Small intestine (tissue), 7 donors: ENCODE data around the gene ARHGAP24. TPM values are rescaled to one million over a fixed set of nuclear protein-coding genes. Genes with fewer than 3 reads are reported as not detected.

Experiments
- DNase-seq, 2 donors: peaks; one replicate each; pipeline versions ENCODE4 v3.0.0 to v3.0.0-alpha.2; 2013
- FAIRE-seq: peaks from 2 replicates; lab custom pipeline; 2012; peaks lifted over from hg19 to GRCh38; lab: Jason Lieb, UNC
- H3K27ac ChIP-seq, 3 donors: one replicate each; pipeline ENCODE4 v1.5.1; 2013; ENCODE audit warnings: low read length in 2 of 3, mild to moderate bottlenecking in 2 of 3, control low read depth in 1 of 3, inconsistent platforms in 1 of 3, low read depth in 1 of 3, moderate library complexity in 1 of 3
- H3K27me3 ChIP-seq, 3 donors: one replicate each; pipeline ENCODE4 v1.6.1; 2013; ENCODE audit warnings: low read length in 3 of 3, inconsistent platforms in 1 of 3; ENCODE audit not compliant: control insufficient read depth in 3 of 3, insufficient read depth in 3 of 3
- H3K36me3 ChIP-seq, 3 donors: one replicate each; pipeline ENCODE4 v1.6.1; 2013; ENCODE audit warnings: low read length in 3 of 3, inconsistent platforms in 1 of 3, low read depth in 1 of 3, mild to moderate bottlenecking in 1 of 3, moderate library complexity in 1 of 3; ENCODE audit not compliant: control insufficient read depth in 3 of 3, insufficient read depth in 2 of 3
- H3K4me1 ChIP-seq, 3 donors: one replicate each; pipeline ENCODE4 v1.6.1; 2013; ENCODE audit warnings: low read length in 2 of 3, inconsistent platforms in 1 of 3, low read depth in 1 of 3, mild to moderate bottlenecking in 1 of 3, moderate library complexity in 1 of 3; ENCODE audit not compliant: control insufficient read depth in 3 of 3, insufficient read depth in 2 of 3
- H3K4me3 ChIP-seq, 3 donors: one replicate each; pipeline ENCODE4 v1.5.1; 2013; ENCODE audit warnings: low read length in 3 of 3, control low read depth in 1 of 3, inconsistent platforms in 1 of 3, low read depth in 1 of 3, mild to moderate bottlenecking in 1 of 3, moderate library complexity in 1 of 3
- H3K9me3 ChIP-seq, 2 donors: one replicate each; pipeline ENCODE4 v1.6.1; 2013; ENCODE audit warnings: low read depth in 1 of 2, low read length in 1 of 2; ENCODE audit not compliant: control insufficient read depth in 2 of 2, insufficient read depth in 1 of 2
- WGBS, 3 donors: extraction: QIAGEN DNeasy Blood & Tissue Kit; methylation state at CpG; one replicate each; pipeline ENCODE4 v1.1.7; 2013; 5-methylcytosine and 5-hydroxymethylcytosine counted together
- polyA plus RNA-seq, 4 donors: library from polyadenylated mRNA; stranded (reverse) in 3 of 4; unstranded in 1 of 4; fragments of 200-250 nt in 3 of 4; fragments of 120-200 nt in 1 of 4; gene quantifications; one replicate each; pipeline versions ENCODE4 v1.2.1 to v1.2.3, GENCODE V29; 2013
- donor health status: healthy with polysubstance abuse.
- donor health status: control.
- donor health status: control.
- donor health status: Bipolar disorder and iron deficiency.
- donor health status: healthy.

ARHGAP24 gene
- polyA plus RNA-seq, 4 donors = 1.1 to 4.0 (median 3.8) TPM

DNA sequence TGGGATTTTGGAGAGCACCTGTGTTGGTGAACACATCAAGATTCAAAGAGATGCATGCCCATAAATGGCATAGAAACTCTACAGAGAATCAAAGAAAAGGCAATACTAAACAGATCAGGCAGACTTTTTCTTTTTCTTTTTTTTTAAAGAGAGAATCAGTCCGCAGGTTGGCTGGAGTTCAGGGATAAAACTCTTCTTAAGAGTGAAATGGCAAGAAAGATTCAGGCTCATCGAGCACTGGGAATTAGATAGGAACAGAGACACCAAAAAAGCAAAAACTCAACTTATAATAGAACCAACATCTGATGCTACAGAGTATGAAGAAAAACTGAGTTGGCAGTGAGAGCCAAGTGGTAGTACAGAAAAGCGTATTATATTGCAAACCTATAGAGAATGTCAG lies 314.3 kb downstream of the ARHGAP24 start:
- H3K9me3 ChIP-seq = no peaks in the 10 kb centered on the region
- FAIRE-seq (no peak), DNase-seq (no peak)
- H3K4me3 ChIP-seq = no peak overlapping the region
- peaks cover 0 to 5% (median 3%) of the 10 kb centered on the region in 3 donors for H3K4me1 ChIP-seq
- WGBS, 3 donors = 85 to 95% (median 88%) methylated on average over 3 of the region's 3 CpGs
- no peaks in the 10 kb centered on the region for H3K27me3 ChIP-seq
- no peak overlapping the region for H3K27ac ChIP-seq
- H3K36me3 ChIP-seq = no peaks in the 10 kb centered on the region

DNA sequence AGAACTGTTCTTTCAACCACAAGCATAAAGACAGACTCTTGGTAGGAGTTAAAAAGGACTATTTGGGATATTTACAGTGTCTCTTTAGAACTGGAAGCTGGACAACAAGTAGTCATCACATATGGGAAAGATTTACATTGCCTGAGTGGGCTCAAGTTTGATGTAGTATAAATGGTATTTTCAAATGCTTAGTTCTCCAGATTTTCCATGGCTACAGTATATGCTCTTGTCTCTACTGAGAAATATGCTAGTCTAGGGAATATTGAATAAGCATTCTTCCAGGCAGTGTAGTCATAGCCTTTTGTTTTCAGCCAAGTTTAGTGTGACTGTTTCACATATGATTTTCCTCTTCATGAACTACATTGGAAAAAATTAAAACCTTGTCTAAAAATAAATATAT lies 315.6 kb downstream of the ARHGAP24 start:
- FAIRE-seq (no peak), DNase-seq (peak in 1 of 2 donors; percentile 20)
- no peaks in the 10 kb centered on the region for H3K27me3 ChIP-seq
- peak overlapping the region in 1 of 3 donors; percentile 10 for H3K27ac ChIP-seq
- H3K4me3 ChIP-seq = no peak overlapping the region
- peaks cover 0 to 5% (median 3%) of the 10 kb centered on the region in 3 donors for H3K4me1 ChIP-seq
- no peaks in the 10 kb centered on the region for H3K9me3 ChIP-seq
- H3K36me3 ChIP-seq = no peaks in the 10 kb centered on the region

DNA sequence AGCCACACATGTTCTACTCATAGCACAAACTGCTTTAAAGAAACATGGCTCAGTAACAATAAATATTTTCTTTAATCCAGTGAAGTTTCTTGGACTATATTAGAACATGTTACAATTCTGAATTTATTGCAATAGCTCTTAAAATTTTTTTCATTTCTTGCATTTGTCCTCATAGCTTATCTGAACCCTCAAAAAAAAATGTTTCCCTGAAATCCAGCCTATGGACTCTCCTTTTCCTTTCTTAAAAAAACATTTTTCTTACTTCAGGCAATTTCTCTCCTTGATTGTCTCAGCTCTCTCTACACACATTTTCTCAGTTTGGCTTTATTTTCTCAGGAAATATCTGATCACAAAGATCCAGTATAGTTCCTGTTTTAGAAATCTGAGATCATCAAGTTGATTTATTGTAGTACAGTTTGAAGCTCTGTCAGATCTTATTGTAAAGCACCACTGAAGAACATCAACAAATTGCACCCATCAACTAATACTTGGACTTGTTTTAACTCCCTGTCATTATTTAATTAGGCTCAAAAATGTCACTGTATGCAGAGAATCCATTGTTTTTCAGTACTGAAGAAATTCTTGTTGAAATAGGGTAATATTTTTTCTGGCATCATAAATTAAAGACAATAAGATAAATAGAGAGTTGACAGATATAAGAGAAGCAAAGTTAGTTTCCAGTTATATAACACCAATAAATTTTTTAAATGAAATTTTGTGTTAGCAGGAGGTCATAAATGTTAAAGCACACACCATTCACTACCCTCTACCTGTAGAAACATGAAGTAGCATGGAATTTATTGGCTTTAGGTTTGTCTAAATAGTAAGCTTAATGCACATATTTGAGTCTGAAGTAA lies 317.7 kb downstream of the ARHGAP24 start:
- FAIRE-seq = no peak
- Histone ChIP-seq H3K27ac (no peak overlapping the region), H3K27me3 (no peaks in the 10 kb centered on the region), H3K36me3 (no peaks in the 10 kb centered on the region), H3K4me1 (peaks cover 0 to 5% (median 0%) of the 10 kb centered on the region in 3 donors), H3K9me3 (no peaks in the 10 kb centered on the region), H3K4me3 (no peak overlapping the region)
- no peak for DNase-seq

DNA sequence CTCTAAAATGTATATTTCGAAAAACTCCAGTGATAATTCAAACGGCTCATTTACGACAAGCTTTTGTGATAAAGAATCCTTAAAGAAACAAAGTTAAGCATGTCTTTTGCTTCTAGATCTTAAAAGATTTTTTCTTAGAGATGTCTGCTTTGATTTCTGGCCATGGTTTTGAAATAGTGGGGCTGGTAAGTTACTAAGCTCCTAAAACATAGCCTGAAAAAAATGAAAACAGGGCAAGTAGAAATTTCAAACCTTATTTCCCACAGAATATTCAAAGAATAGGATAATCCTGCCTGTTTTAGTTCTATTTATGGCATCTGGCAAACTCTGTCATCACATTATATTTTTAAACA lies 318.3 kb downstream of the ARHGAP24 start:
- FAIRE-seq (no peak), DNase-seq (no peak)
- no peaks in the 10 kb centered on the region for H3K9me3 ChIP-seq
- peaks cover 0 to 5% (median 0%) of the 10 kb centered on the region in 3 donors for H3K4me1 ChIP-seq
- no peaks in the 10 kb centered on the region for H3K36me3 ChIP-seq
- H3K27me3 ChIP-seq = no peaks in the 10 kb centered on the region
- no peak overlapping the region for H3K27ac ChIP-seq
- no peak overlapping the region for H3K4me3 ChIP-seq
- WGBS, 3 donors = 53 to 65% (median 57%) methylated on average over 3 of the region's 3 CpGs

DNA sequence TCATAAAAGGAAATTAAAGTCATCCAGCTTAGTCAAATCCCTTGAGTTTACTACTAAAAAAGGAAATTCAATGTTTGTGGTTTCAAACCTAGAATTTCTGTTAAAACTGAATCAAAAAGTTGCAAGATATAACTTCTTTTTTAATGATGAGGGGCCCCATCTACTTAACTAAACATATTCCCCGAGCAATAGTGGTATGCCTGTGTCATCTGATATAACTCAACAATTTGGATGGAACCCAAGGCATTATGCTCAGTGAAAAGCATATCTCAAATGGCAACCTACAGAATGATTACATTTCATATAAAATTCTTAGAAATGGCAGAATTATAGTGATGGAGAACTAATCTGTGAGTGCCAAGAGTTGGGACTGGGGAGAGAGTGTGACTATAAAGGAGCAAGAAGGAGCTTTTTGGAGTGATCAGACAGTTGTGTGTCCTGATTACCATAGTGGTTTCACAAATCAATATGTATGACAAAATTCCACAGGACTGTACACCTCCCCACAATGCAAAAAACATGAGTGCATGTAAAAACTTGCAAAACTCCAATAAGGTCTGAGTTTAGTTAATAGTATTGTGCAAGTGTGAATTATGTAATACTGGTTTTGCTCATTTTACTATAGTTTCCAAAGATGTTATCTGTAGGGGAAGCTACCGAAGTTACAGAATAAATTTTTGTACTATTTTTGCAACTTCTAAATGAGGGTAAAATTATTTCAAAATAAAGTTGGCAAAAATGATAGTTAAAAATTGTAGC lies 323.2 kb downstream of the ARHGAP24 start:
- no peak overlapping the region for H3K27ac ChIP-seq
- no peak for FAIRE-seq
- no peak overlapping the region for H3K4me3 ChIP-seq
- H3K4me1 ChIP-seq = no peaks in the 10 kb centered on the region
- 86 to 90% (median 88%) methylated on average over 2 of the region's 2 CpGs for WGBS, 3 donors
- no peaks in the 10 kb centered on the region for H3K36me3 ChIP-seq
- peaks cover 0 to 4% of the 10 kb centered on the region in 2 donors for H3K9me3 ChIP-seq
- no peak for DNase-seq
- H3K27me3 ChIP-seq = no peaks in the 10 kb centered on the region

DNA sequence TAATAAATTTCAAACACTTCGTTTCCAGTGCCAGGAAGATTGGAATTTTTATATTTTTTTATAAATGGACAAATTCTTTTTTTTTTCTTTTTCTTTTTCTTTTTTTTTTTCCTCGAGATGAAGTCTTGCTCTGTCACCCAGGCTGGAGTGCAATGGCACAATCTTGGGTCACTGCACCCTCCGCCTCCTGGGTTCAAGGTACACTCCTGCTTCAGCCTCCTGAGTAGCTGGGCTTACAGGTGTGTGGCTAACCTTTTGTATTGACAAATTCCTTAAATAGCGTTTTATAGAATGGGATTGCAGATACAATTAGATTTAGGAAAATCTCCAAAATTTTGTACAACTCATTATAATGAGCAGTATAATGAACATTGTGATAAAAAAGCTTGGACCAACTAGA lies 328.9 kb downstream of the ARHGAP24 start:
- Histone ChIP-seq H3K9me3 (peaks cover 0 to 3% of the 10 kb centered on the region in 2 donors), H3K4me3 (no peak overlapping the region), H3K36me3 (no peaks in the 10 kb centered on the region), H3K27ac (no peak overlapping the region), H3K4me1 (peaks cover 0 to 3% (median 0%) of the 10 kb centered on the region in 3 donors), H3K27me3 (no peaks in the 10 kb centered on the region)
- DNase-seq = peak; percentile 55 to 68
- no peak for FAIRE-seq
- 22 to 63% (median 27%) methylated on average over 4 of the region's 4 CpGs for WGBS, 3 donors

DNA sequence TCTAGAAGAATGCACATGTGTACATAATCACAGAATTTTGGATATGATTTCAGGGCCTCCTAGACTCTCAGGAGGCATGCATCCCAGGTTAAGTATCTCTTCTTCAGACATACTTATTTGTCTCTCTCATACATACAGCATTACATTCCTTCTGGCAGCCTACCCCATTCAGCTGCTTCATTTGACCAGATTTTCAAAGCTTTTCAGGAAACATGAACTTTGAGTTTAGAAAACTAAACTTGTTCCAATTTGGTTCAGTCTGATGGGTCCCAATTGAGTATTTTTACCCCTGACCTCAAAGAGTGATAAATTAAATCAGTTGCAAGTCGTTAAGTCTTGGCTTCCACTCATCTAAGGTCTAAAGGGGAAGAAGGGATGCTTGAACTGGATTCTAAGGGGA lies 330.9 kb downstream of the ARHGAP24 start:
- no peaks in the 10 kb centered on the region for H3K36me3 ChIP-seq
- H3K9me3 ChIP-seq = no peaks in the 10 kb centered on the region
- no peaks in the 10 kb centered on the region for H3K27me3 ChIP-seq
- H3K4me1 ChIP-seq = peaks cover 0 to 3% (median 0%) of the 10 kb centered on the region in 3 donors
- no peak overlapping the region for H3K4me3 ChIP-seq
- FAIRE-seq (no peak), DNase-seq (no peak)
- H3K27ac ChIP-seq = no peak overlapping the region
- WGBS, 3 donors = 45 to 52% (median 47%) methylated on average over 1 of the region's 1 CpG

DNA sequence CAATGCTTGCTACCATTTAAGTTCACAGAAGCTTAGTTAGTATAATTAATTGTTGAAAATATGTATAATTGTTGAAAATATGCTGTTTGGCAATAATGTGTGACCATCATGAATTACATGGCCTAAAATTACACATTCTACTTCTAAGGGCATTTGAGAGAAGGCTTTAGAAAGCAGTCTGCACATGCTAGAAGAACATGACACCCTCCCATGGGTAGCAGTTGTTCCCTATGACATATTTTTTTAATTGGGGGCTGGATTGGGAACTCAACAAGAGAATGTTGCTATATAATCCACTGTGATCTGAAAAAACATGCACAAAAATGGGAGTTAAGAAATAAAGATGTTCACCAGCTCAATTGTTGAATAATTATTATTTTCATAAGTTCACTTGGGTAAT lies 331.4 kb downstream of the ARHGAP24 start:
- no peak for FAIRE-seq

More for the DNA sequence above, 331.4 kb downstream of the ARHGAP24 start:
- peaks cover 0 to 3% (median 0%) of the 10 kb centered on the region in 3 donors for H3K4me1 ChIP-seq
- H3K27me3 ChIP-seq = no peaks in the 10 kb centered on the region
- DNase-seq = no peak
- H3K36me3 ChIP-seq = no peaks in the 10 kb centered on the region
- no peak overlapping the region for H3K4me3 ChIP-seq
- no peaks in the 10 kb centered on the region for H3K9me3 ChIP-seq
- no peak overlapping the region for H3K27ac ChIP-seq
